ENCODE results near the gene PODXL. TPM values are rescaled to one million over a fixed set of nuclear protein-coding genes. Genes with fewer than 3 reads are reported as not detected.

Gene PODXL
- total and polyA plus RNA-seq, 2 of the 8 experiments (the other 6 are each of a cell fraction or from before 2014, with no cell fraction given): 638 to 925 TPM

GRCh38 chr7:131524115-131524514 lies 32.3 kb downstream of the PODXL start:
- no peak overlapping the region for H3K14ac ChIP-seq (ENCODE audit: insufficient read length)
- H4K8ac ChIP-seq (ENCODE audit: extremely low read depth, insufficient read depth, low read length): no peak overlapping the region
- H3K79me2 ChIP-seq (ENCODE audit: control insufficient read depth in 1 of 2, insufficient read depth in 2 of 2, low read length in 2 of 2): peaks cover 38 to 99% of the 10 kb centered on the region in 2 experiments; a peak in 3 of 4 replicates
- WGBS, 2 experiments (ENCODE audit: extremely low coverage in 1 of 2, insufficient coverage in 1 of 2, insufficient read length in 1 of 2, insufficient replicate concordance in 2 of 2, low coverage in 1 of 2, low lambda C conversion rate in 2 of 2, missing lambda C conversion rate in 1 of 2): 81% methylated on average over 1 of the region's 2 CpGs; no CpG with 5 or more reads in 1 of the 2 experiments
- H2AFZ ChIP-seq (ENCODE audit: low read length): no peak overlapping the region
- no peak overlapping the region for H2BK20ac ChIP-seq (ENCODE audit: low read length)
- H3K9ac ChIP-seq (replicated peaks in 1 of 4; ENCODE audit: extremely low read depth in 1 of 4, low read depth in 3 of 4, low read length in 3 of 4): no peak overlapping the region
- no peak overlapping the region for H3K27ac ChIP-seq (ENCODE audit: low read depth, low read length)
- H4K5ac ChIP-seq (ENCODE audit: insufficient read length, low read depth, low read length): no peak overlapping the region
- POLR2A ChIA-PET (ENCODE audit: partially characterized antibody): interaction anchor here (0.6 to 2.1 kb wide), 2 partner anchors 14 to 187 kb away, joined by 4 to 8 read pairs; no protein-coding TSS in a partner anchor
- H4K20me1 ChIP-seq (replicated peaks in 1 of 2; ENCODE audit: control insufficient read depth in 1 of 2, insufficient read depth in 2 of 2, low read length in 2 of 2): peaks cover 36 to 55% of the 10 kb centered on the region in 2 experiments
- no peaks in the 10 kb centered on the region for H3K23me2 ChIP-seq (ENCODE audit: low read depth, low read length)
- H3K4me1 ChIP-seq (replicated peaks in 1 of 4; ENCODE audit: control insufficient read depth in 3 of 4, insufficient read depth in 4 of 4, low read length in 3 of 4): peaks cover 5 to 31% (median 23%) of the 10 kb centered on the region in 4 experiments
- CTCF ChIA-PET (ENCODE audit: partially characterized antibody): interaction anchor here (1.0 to 5.2 kb wide), 5 partner anchors 10 to 131 kb away, joined by 3 to 47 read pairs (median 4); no protein-coding TSS in a partner anchor
- FAIRE-seq (no peak), DNase-seq (ENCODE audit: low read depth in 1 of 2, low spot score in 2 of 2) (no peak)
- H2AK5ac ChIP-seq (ENCODE audit: low read depth, low read length): no peak overlapping the region
- H4K91ac ChIP-seq (replicated peaks; ENCODE audit: insufficient read length, low read length): no peak overlapping the region
- peaks cover 0 to 47% (median 9%) of the 10 kb centered on the region in 4 experiments; a peak in 4 of 8 replicates for H3K36me3 ChIP-seq (ENCODE audit: control insufficient read depth in 2 of 4, insufficient read depth in 4 of 4, low read length in 3 of 4)
- H3K4me2 ChIP-seq (ENCODE audit: insufficient read depth in 1 of 2, low read depth in 2 of 2, low read length in 2 of 2): no peak overlapping the region
- no peak overlapping the region for H2BK120ac ChIP-seq (replicated peaks; ENCODE audit: low read depth, low read length)
- no peak overlapping the region for H3K56ac ChIP-seq (replicated peaks; ENCODE audit: insufficient read length, low read depth, low read length)
- H3K79me1 ChIP-seq (ENCODE audit: low read depth, low read length): peaks cover 6% of the 10 kb centered on the region
- no peak overlapping the region for H2BK15ac ChIP-seq (ENCODE audit: low read length)
- no peak overlapping the region for H3K23ac ChIP-seq (ENCODE audit: insufficient read length)
- no peak overlapping the region for H2BK5ac ChIP-seq (ENCODE audit: low read depth, low read length)
- H3K9me3 ChIP-seq (ENCODE audit: insufficient read depth in 2 of 2, low read depth in 1 of 2, low read length in 1 of 2): no peaks in the 10 kb centered on the region
- H3K4me3 ChIP-seq (ENCODE audit: extremely low read depth in 1 of 4, insufficient read depth in 2 of 4, low read depth in 3 of 4, low read length in 4 of 4): peak overlapping the region in 1 of 4 experiments; percentile 12; a peak in 1 of 8 replicates
- TF ChIP-seq TCF12 (IDR thresholded peaks at IDR 0.05; ENCODE audit: low read depth, low read length): no peak
- TF ChIP-seq POLR2AphosphoS5 (IDR thresholded peaks at IDR 0.05; ENCODE audit: low read depth, low read length): no peak
- no peak for TF ChIP-seq KDM1A (IDR thresholded peaks at IDR 0.05; ENCODE audit: borderline replicate concordance, low read length)
- no peak for TF ChIP-seq BACH1 (IDR thresholded peaks at IDR 0.05; ENCODE audit: low read length)
- no peak overlapping the region for H3K4ac ChIP-seq (replicated peaks; ENCODE audit: insufficient read length, low read depth, low read length)
- H3K27me3 ChIP-seq (replicated peaks in 1 of 4; ENCODE audit: control insufficient read depth in 3 of 4, extremely low read depth in 1 of 4, insufficient read depth in 3 of 4, low read length in 3 of 4): no peaks in the 10 kb centered on the region
- no peak overlapping the region for H3K18ac ChIP-seq (ENCODE audit: extremely low read depth, low read length)
- H2BK12ac ChIP-seq (ENCODE audit: low read depth, low read length): no peak overlapping the region

Data from H1 (cell line).